NOMO-1 treated with dmso at 0.1 percent for 144 hours (cell line): Measurements from ENCODE around the gene TRIM64C.
"Not testable (repeated sequence)": the region's sequence is repeated elsewhere in the genome, so short reads cannot be mapped to it uniquely, and the experiment has no call there.

Source experiments
- DNase-seq: peaks from one replicate; lab custom pipeline; 2025; ENCODE audit not compliant: unreplicated experiment; lab: John Stamatoyannopoulos, UW

TRIM64C gene, protein sequence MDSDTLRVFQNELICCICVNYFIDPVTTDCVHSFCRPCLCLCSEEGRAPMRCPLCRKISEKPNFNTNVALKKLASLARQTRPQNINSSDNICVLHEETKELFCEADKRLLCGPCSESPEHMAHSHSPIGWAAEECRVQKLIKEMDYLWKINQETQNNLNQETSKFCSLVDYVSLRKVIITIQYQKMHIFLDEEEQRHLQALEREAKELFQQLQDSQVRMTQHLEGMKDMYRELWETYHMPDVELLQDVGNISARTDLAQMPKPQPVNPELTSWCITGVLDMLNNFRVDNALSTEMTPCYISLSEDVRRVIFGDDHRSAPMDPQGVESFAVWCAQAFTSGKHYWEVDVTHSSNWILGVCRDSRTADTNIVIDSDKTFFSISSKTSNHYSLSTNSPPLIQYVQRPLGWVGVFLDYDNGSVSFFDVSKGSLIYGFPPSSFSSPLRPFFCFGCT

DNA sequence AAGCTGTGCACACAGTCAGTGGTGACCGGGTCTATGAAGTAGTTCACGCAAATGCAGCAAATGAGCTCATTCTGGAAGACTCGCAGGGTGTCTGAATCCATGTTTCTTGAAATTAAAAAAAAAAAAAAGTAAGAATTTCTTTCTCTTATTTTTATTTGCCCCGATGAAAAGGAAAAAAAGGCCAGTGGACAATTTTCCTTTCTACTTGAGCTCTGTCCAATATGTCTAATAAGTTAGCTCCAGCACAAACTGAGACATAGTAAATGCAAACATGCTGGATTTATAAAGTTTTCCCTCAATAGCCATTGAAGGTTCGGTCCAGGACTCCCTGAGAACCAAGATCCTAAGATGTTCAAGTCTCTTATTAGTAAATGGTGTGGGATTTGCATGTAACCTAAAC, at the start of gene TRIM64C:
TRIM64C (minus strand) TSS at position 101 of the 400 bp plus-strand sequence; CDS start at position 101, 0 bp downstream.
- not testable (repeated sequence) for DNase-seq

DNA sequence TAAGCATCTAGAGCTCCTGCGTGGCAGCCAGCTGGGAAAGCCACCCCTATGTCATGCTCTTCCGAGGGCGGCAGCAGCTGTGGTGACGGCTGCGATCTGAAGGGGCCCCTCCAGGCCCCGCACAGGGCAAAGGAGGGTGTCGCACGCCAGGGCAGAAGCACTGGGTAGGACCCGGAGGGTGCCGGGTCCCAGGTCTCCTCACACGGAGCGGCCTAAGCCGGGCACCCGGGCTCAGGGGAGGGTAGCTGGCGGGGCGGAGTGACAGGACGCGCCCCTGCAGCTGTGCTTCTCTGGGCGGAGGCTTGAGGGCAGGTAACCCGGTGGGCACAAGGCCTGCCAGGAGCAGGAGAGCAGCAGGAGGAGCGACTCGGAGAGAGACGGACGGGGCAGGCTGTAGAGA, 43.4 kb upstream of the TRIM64C start:
- not testable (repeated sequence) for DNase-seq

DNA sequence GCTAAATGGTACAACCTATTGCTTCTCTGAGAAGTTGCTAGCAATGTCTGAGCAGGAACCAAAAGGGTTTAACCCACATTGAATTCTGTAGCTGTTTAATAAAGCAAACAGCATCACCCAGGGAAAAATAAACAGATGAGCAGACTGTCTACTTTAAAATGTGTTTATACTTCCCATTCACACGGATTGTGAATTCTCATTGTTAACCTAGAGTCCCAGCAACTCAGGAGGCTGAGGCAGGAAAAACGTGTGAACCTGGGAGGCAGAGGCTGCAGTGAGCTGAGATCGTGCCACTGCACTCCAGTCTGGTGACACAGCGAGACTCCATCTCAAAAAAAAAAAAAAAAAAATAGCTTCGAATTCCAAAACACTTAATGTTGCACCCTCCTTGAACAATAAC, 11.0 kb upstream of the TRIM64C start:
- not testable (repeated sequence) for DNase-seq

- not testable (repeated sequence) for DNase-seq
Measured at GRCh38 chr11:49049821-49050220, 9.1 kb downstream of the TRIM64C start.

DNA sequence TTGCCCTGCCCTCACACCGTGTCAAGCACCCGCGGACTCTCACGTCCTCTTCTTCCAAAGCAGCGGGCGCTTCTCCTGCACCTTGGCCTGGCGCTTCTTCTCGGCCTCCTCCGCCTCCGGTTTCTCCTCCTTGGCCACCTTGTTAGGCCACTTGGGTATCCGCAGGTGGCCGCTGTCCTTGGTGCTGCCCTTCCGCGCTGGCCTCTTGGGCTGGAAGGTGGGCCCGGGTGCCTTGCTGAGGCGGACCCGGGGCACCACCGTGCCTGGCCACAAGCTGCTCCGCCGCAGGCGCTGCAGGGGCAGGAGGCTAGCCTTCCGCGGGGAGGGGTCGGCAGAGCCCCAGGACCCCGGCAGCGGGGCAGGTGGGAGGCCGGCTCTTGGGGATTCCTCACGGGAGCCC, 10.7 kb downstream of the TRIM64C start:
- DNase-seq: not testable (repeated sequence)

DNA sequence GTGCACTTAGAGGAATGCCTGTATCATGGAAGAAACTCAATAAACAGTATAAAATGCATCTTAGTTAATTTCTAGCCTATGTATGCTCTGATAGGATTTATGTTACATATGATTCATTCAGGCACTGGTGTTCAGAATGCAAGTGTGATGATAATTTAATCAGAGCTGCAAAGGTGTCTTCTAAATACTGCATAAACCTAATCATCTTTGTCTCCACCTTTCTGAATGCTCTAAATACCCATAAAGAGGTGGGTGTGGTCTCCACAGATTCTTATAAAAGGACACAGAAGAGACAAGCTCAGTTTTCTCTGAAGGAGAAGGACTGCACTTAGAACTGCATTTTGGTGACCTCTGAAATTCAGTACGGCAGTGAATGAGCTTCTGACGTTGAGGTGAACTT, 30.4 kb downstream of the TRIM64C start, which contains the start of gene TRIM49B:
TRIM49B (plus strand) TSS at position 301 of the 400 bp plus-strand sequence. CDS start 2,777 bp downstream, outside the sequence.
- DNase-seq: not testable (repeated sequence)
